ENCODE results near the gene REN.

- no peak for TF ChIP-seq CTCF (IDR thresholded peaks at IDR 0.05; ENCODE audit: poor library complexity, severe bottlenecking)
- no peak for TF ChIP-seq POLR2AphosphoS5 (IDR thresholded peaks at IDR 0.05)
- TF ChIP-seq EP300 (conservative IDR thresholded peaks at IDR 0.05; ENCODE audit: poor library complexity, severe bottlenecking) = no peak
- TF ChIP-seq SMC3 (conservative IDR thresholded peaks at IDR 0.05; ENCODE audit: poor library complexity) = no peak
- TF ChIP-seq EZH2 (IDR thresholded peaks at IDR 0.05; ENCODE audit: borderline replicate concordance, insufficient read depth, low read length, poor library complexity, severe bottlenecking) = no peak
- no peak for TF ChIP-seq RAD21 (conservative IDR thresholded peaks at IDR 0.05)
- TF ChIP-seq REST (IDR thresholded peaks at IDR 0.05; ENCODE audit: borderline replicate concordance) = no peak
Measured at GRCh38 chr1:204123376-204123775, 42.8 kb downstream of the REN start.

Measured in neural cell (in vitro differentiated cells).